WERI-Rb-1 (cell line): ENCODE data around the gene EHD4.

Experiments used
- DNase-seq: peaks from one replicate; pipeline ENCODE4 v3.0.0-alpha.2; 2020
- H3K27ac ChIP-seq: fragments of 250-450 bp; sonication (Bioruptor Pico); 2 replicates; pipeline ENCODE4 v1.5.1; 2020; ENCODE audit warnings: mild to moderate bottlenecking, moderate library complexity
- H3K27me3 ChIP-seq: fragments of 250-450 bp; sonication (Bioruptor Pico); 2 replicates; pipeline ENCODE4 v1.5.1; 2021; ENCODE audit warnings: mild to moderate bottlenecking, low read depth, moderate library complexity; ENCODE audit not compliant: insufficient read depth, severe bottlenecking
- H3K36me3 ChIP-seq: fragments of 250-450 bp; sonication (Bioruptor Pico); 2 replicates; pipeline ENCODE4 v1.5.1; 2020; ENCODE audit warnings: mild to moderate bottlenecking, moderate library complexity
- H3K4me3 ChIP-seq: 2 replicates; pipeline ENCODE4 v1.5.1; 2011; ENCODE audit warnings: low read depth, mild to moderate bottlenecking, control low read depth, low read length
- H3K9me3 ChIP-seq: fragments of 250-450 bp; sonication (Bioruptor Pico); 2 replicates; pipeline ENCODE4 v1.5.1; 2021; ENCODE audit warnings: mild to moderate bottlenecking, moderate library complexity; ENCODE audit not compliant: severe bottlenecking
- CTCF ChIP-seq: IDR thresholded peaks from 2 replicates; pipeline ENCODE4 v1.5.1; 2011; ENCODE audit warnings: low read depth, mild to moderate bottlenecking, control low read depth, inconsistent platforms, low read length

EHD4 gene

GRCh38 chr15:42009022-42009421, 36.7 kb upstream of the EHD4 start:
- Histone ChIP-seq H3K9me3 (no peaks in the 10 kb centered on the region), H3K27me3 (no peaks in the 10 kb centered on the region), H3K27ac (no peak overlapping the region), H3K36me3 (no peaks in the 10 kb centered on the region), H3K4me3 (no peak overlapping the region)
- DNase-seq: no peak
- TF ChIP-seq CTCF: no peak

GRCh38 chr15:42007386-42007785, 35.0 kb upstream of the EHD4 start:
- no peaks in the 10 kb centered on the region for H3K9me3 ChIP-seq
- DNase-seq: no peak
- no peak for TF ChIP-seq CTCF
- H3K4me3 ChIP-seq: no peak overlapping the region
- H3K27ac ChIP-seq: no peak overlapping the region
- no peaks in the 10 kb centered on the region for H3K27me3 ChIP-seq
- H3K36me3 ChIP-seq: no peaks in the 10 kb centered on the region

GRCh38 chr15:42002333-42002732, 30.0 kb upstream of the EHD4 start:
- no peak overlapping the region for H3K27ac ChIP-seq
- no peaks in the 10 kb centered on the region for H3K9me3 ChIP-seq
- DNase-seq: no peak
- H3K4me3 ChIP-seq: no peak overlapping the region
- TF ChIP-seq CTCF: no peak
- no peaks in the 10 kb centered on the region for H3K36me3 ChIP-seq
- H3K27me3 ChIP-seq: no peaks in the 10 kb centered on the region

GRCh38 chr15:42001236-42001635, 28.9 kb upstream of the EHD4 start:
- no peaks in the 10 kb centered on the region for H3K27me3 ChIP-seq

GRCh38 chr15:41999290-42000285, 27.2 kb upstream of the EHD4 start:
- DNase-seq: no peak
- Histone ChIP-seq H3K27me3 (no peaks in the 10 kb centered on the region), H3K4me3 (no peak overlapping the region), H3K36me3 (no peaks in the 10 kb centered on the region), H3K27ac (no peak overlapping the region), H3K9me3 (no peaks in the 10 kb centered on the region)
- TF ChIP-seq CTCF: no peak

More at GRCh38 chr15:42001236-42001635, 28.9 kb upstream of the EHD4 start:
- no peak for DNase-seq
- Histone ChIP-seq H3K27ac (no peak overlapping the region), H3K36me3 (no peaks in the 10 kb centered on the region), H3K9me3 (no peaks in the 10 kb centered on the region), H3K4me3 (no peak overlapping the region)
- no peak for TF ChIP-seq CTCF

GRCh38 chr15:41997845-41998244, 25.5 kb upstream of the EHD4 start:
- no peaks in the 10 kb centered on the region for H3K9me3 ChIP-seq
- no peaks in the 10 kb centered on the region for H3K36me3 ChIP-seq
- no peak overlapping the region for H3K4me3 ChIP-seq
- no peak overlapping the region for H3K27ac ChIP-seq
- no peaks in the 10 kb centered on the region for H3K27me3 ChIP-seq
- DNase-seq: no peak
- no peak for TF ChIP-seq CTCF
